Measurements from ENCODE around the gene DIAPH2.
"Not testable (repeated sequence)": the region's sequence is repeated elsewhere in the genome, so short reads cannot be mapped to it uniquely, and the experiment has no call there.

Gene DIAPH2

GRCh38 chrX:96834137-96834536 lies 149.5 kb downstream of the DIAPH2 start:
- DNase-seq: no peak

- no peak for DNase-seq
These were observed 151.1 kb downstream of the DIAPH2 start for GRCh38 chrX:96835660-96836289.

- no peak for DNase-seq
These were observed 153.2 kb downstream of the DIAPH2 start for GRCh38 chrX:96837808-96838207.

- no peak for DNase-seq
These were observed 153.9 kb downstream of the DIAPH2 start for GRCh38 chrX:96838537-96838936.

GRCh38 chrX:96841325-96841724 lies 156.7 kb downstream of the DIAPH2 start:
- DNase-seq: no peak

GRCh38 chrX:96841866-96842265 lies 157.2 kb downstream of the DIAPH2 start:
- DNase-seq: not testable (repeated sequence)

- DNase-seq: no peak
These were observed 158.9 kb downstream of the DIAPH2 start for GRCh38 chrX:96843566-96843965.

- no peak for DNase-seq
These were observed 162.2 kb downstream of the DIAPH2 start for GRCh38 chrX:96846841-96847240.

GRCh38 chrX:96859422-96859821 lies 174.8 kb downstream of the DIAPH2 start:
- not testable (repeated sequence) for DNase-seq

- DNase-seq: no peak
These were observed 176.6 kb downstream of the DIAPH2 start for GRCh38 chrX:96861218-96861617.

GRCh38 chrX:96861661-96862060 lies 177.0 kb downstream of the DIAPH2 start:
- DNase-seq: no peak

GRCh38 chrX:96883608-96884007 lies 199.0 kb downstream of the DIAPH2 start, which contains the start of gene RPA4:
RPA4 (plus strand) TSS chrX:96883908; CDS start chrX:96884311, 403 bp downstream.
- DNase-seq: no peak

GRCh38 chrX:96884027-96884426 lies 199.4 kb downstream of the DIAPH2 start:
- no peak for DNase-seq

- no peak for DNase-seq
These were observed 205.1 kb downstream of the DIAPH2 start for GRCh38 chrX:96889726-96890125.

GRCh38 chrX:96906741-96907140 lies 222.1 kb downstream of the DIAPH2 start:
- DNase-seq: no peak

- no peak for DNase-seq
These were observed 223.1 kb downstream of the DIAPH2 start for GRCh38 chrX:96907516-96908272.

GRCh38 chrX:96909291-96909690 lies 224.6 kb downstream of the DIAPH2 start:
- no peak for DNase-seq

- DNase-seq: no peak
These were observed 234.2 kb downstream of the DIAPH2 start for GRCh38 chrX:96918864-96919263.

- no peak for DNase-seq
These were observed 235.0 kb downstream of the DIAPH2 start for GRCh38 chrX:96919672-96920071.

- DNase-seq: no peak
These were observed 239.9 kb downstream of the DIAPH2 start for GRCh38 chrX:96924581-96924980.

- DNase-seq: no peak
These were observed 244.4 kb downstream of the DIAPH2 start for GRCh38 chrX:96929036-96929435.

GRCh38 chrX:96957718-96958117 lies 273.1 kb downstream of the DIAPH2 start:
- DNase-seq: no peak

- DNase-seq: no peak
These were observed 287.2 kb downstream of the DIAPH2 start for GRCh38 chrX:96971812-96972211.

- DNase-seq: no peak
These were observed 294.3 kb downstream of the DIAPH2 start for GRCh38 chrX:96978906-96979305.
